HL-60 (cell line): Measurements from ENCODE around the gene PTPRM.

Experiments
- DNase-seq, 2 experiments: peaks; one replicate each; pipeline ENCODE4 v3.0.0-alpha.2; 2010 to 2020; ENCODE audit warnings: low read depth in 1 of 2, low spot score in 1 of 2
- H3K27ac ChIP-seq: fragments of 250-450 bp; sonication (Bioruptor Pico); replicated peaks from 2 replicates; pipeline ENCODE4 v1.5.1; 2020; ENCODE audit warnings: mild to moderate bottlenecking, moderate library complexity
- H3K27me3 ChIP-seq: fragments of 250-450 bp; sonication (Bioruptor Pico); 2 replicates; pipeline ENCODE4 v1.5.1; 2021; ENCODE audit warnings: mild to moderate bottlenecking, moderate library complexity; ENCODE audit not compliant: insufficient read depth, poor library complexity, severe bottlenecking
- H3K4me3 ChIP-seq: replicated peaks from 2 replicates; pipeline ENCODE4 v1.5.1; 2011; ENCODE audit warnings: mild to moderate bottlenecking, control low read depth, low read length; ENCODE audit not compliant: insufficient read depth
- CTCF ChIP-seq: IDR thresholded peaks from one replicate; pipeline ENCODE4 v1.5.1; 2011; ENCODE audit warnings: low read length, control low read depth, inconsistent platforms; ENCODE audit not compliant: insufficient read depth
- GABPA ChIP-seq: IDR thresholded peaks from 2 replicates; pipeline ENCODE4 v1.6.1; 2012; ENCODE audit warnings: low read depth
- POLR2AphosphoS5 ChIP-seq: IDR thresholded peaks from 2 replicates; pipeline ENCODE4 v1.6.1; 2012; ENCODE audit warnings: low read depth
- REST ChIP-seq: IDR thresholded peaks from 2 replicates; pipeline ENCODE4 v1.6.1; 2012; ENCODE audit warnings: low read depth; ENCODE audit not compliant: insufficient replicate concordance
- SPI1 ChIP-seq: IDR thresholded peaks from 2 replicates; pipeline ENCODE4 v1.6.1; 2012; ENCODE audit warnings: low read depth, mild to moderate bottlenecking, borderline replicate concordance

PTPRM gene

GRCh38 chr18:8350628-8351027, 783.5 kb downstream of the PTPRM start:
- TF ChIP-seq REST (no peak), POLR2AphosphoS5 (no peak), SPI1 (no peak), GABPA (no peak), CTCF (no peak)
- Histone ChIP-seq H3K4me3 (no peak overlapping the region), H3K27me3 (no peaks in the 10 kb centered on the region), H3K27ac (no peak overlapping the region)
- DNase-seq: no peak

GRCh38 chr18:8351161-8351560, 784.0 kb downstream of the PTPRM start:
- no peak overlapping the region for H3K4me3 ChIP-seq
- TF ChIP-seq CTCF (no peak), SPI1 (no peak), GABPA (no peak), REST (no peak)
- H3K27ac ChIP-seq: no peak overlapping the region
- H3K27me3 ChIP-seq: no peaks in the 10 kb centered on the region
- no peak for DNase-seq

- no peak for TF ChIP-seq POLR2AphosphoS5
- no peak for TF ChIP-seq REST
- no peak for TF ChIP-seq SPI1
- no peak for TF ChIP-seq CTCF
- no peak for TF ChIP-seq GABPA
- Histone ChIP-seq H3K4me3 (no peak overlapping the region), H3K27me3 (peaks cover 5% of the 10 kb centered on the region), H3K27ac (no peak overlapping the region)
- no peak for DNase-seq
Observed at GRCh38 chr18:8354304-8354703, 787.2 kb downstream of the PTPRM start.
